Measurements from ENCODE around the gene OR2T12. TPM values are rescaled to one million over a fixed set of nuclear protein-coding genes. Genes with fewer than 3 reads are reported as not detected.

The OR2T12 gene, protein sequence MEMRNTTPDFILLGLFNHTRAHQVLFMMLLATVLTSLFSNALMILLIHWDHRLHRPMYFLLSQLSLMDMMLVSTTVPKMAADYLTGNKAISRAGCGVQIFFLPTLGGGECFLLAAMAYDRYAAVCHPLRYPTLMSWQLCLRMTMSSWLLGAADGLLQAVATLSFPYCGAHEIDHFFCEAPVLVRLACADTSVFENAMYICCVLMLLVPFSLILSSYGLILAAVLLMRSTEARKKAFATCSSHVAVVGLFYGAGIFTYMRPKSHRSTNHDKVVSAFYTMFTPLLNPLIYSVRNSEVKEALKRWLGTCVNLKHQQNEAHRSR
- not detected in 2 replicates for total RNA-seq (2011; cell fraction: chromatin; rRNA removed; ENCODE audit: low replicate concordance)
- not detected in 2 replicates for total RNA-seq (2011; cell fraction: nucleolus; rRNA removed)
- not detected in 2 replicates for total RNA-seq (2011; cell fraction: nucleoplasm; rRNA removed)
- total RNA-seq (2014; rRNA removed) = not detected in 2 replicates
- not detected in 2 replicates for total RNA-seq (2014; rRNA removed; fragmentation: Illumina TruSeq; extraction: Trizol)
- not detected in 2 replicates for total RNA-seq (2015; rRNA removed; fragmentation: Illumina TruSeq; extraction: Trizol)
- not detected in 2 replicates for total RNA-seq (2021)
- polyA plus RNA-seq (2011; rRNA removed) = 0.01 and 0.30 TPM in 2 replicates
- 0.34 TPM in 1 of 2 replicates, not detected in the other for polyA plus RNA-seq (2011; cell fraction: cytosol; rRNA removed)
- 0.86 TPM in 1 of 2 replicates, not detected in the other for polyA plus RNA-seq (2011; cell fraction: nucleus; rRNA removed)
- not detected in 2 replicates for polyA plus RNA-seq (2012)
- polyA plus RNA-seq (2014; fragmentation: Illumina TruSeq; extraction: Trizol) = not detected in 2 replicates
- polyA plus RNA-seq (2014; fragmentation: Nextera tagmentation; extraction: Ambion mirVana) = not detected
- polyA plus RNA-seq (2014; rRNA removed) = not detected in 2 replicates
- polyA minus RNA-seq (2011; rRNA and poly(A)+ RNA removed) = 1.1 TPM in 1 of 2 replicates, not detected in the other
- polyA minus RNA-seq (2011; cell fraction: cytosol; rRNA and poly(A)+ RNA removed) = not detected in 2 replicates
- 0.78 TPM in 1 of 2 replicates, not detected in the other for polyA minus RNA-seq (2011; cell fraction: nucleus; rRNA and poly(A)+ RNA removed)
- Bru-seq, nascent RNA = percentile 4 among the genes with signal in this experiment
- percentile 4 among the genes with signal in this experiment for BruChase-seq, experiment 1, labeled RNA remaining after a 2-hour chase
- percentile 10 among the genes with signal in this experiment for BruChase-seq, experiment 2, labeled RNA remaining after a 6-hour chase
- long read RNA-seq, experiment 1 = 0 reads
- long read RNA-seq, experiment 2 = 0 reads
- long read RNA-seq, experiment 3 = 0 reads

DNA sequence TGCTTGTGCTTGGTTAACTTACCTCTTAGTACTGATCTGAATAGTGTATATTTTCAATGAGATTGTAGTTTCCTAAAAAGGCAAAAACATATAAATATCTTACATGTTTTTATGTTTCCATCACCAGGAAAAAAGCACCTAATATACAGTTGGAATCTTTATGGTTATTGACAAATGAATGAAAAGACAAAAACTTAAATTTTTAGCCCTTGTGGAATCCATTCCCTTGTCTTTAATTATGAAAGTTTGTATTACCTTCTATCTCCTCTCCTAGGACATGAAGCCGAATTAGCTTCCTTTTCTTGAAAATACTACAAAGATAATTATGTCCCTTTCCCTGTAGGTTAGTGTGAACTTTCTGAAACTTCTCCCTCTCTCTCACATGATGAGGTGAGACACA is at the start of gene OR2T12:
Gene OR2T12 (minus strand): TSS at position 101 of the 400 bp plus-strand sequence. CDS start 7,846 bp downstream, outside the sequence.
- Histone ChIP-seq H3K9ac (ENCODE audit: insufficient read depth in 1 of 2, low read depth in 2 of 2, low read length in 2 of 2) (no peak within 1 kb of the TSS), H3K9me1 (ENCODE audit: control insufficient read depth, insufficient read depth, low read length) (no peaks in the 10 kb centered on the region), H3K36me3 (ENCODE audit: control insufficient read depth, insufficient read depth, low read length) (no peaks in the 10 kb centered on the region), H3K27ac (ENCODE audit: extremely low read depth, low read depth, low read length) (no peak within 1 kb of the TSS), H3K79me2 (ENCODE audit: control insufficient read depth, insufficient read depth, low read length) (no peaks in the 10 kb centered on the region), H3K4me1 (replicated peaks in 1 of 2; ENCODE audit: control insufficient read depth in 2 of 2, insufficient read depth in 2 of 2, low read length in 2 of 2) (no peaks in the 10 kb centered on the region), H3K27me3 (ENCODE audit: control insufficient read depth in 2 of 2, insufficient read depth in 2 of 2, low read length in 2 of 2) (no peaks in the 10 kb centered on the region), H3K9me3 (replicated peaks; ENCODE audit: control insufficient read depth, insufficient read depth, low read depth, low read length) (peaks cover 1% of the 10 kb centered on the region; the same call in 1 of the 2 replicates), H3K4me2 (ENCODE audit: insufficient read depth, low read length) (no peak within 1 kb of the TSS), H3K4me3 (no peak within 1 kb of the TSS), H2AFZ (ENCODE audit: low read depth, low read length) (no peak within 1 kb of the TSS), H4K20me1 (replicated peaks; ENCODE audit: control insufficient read depth, insufficient read depth, low read length) (no peaks in the 10 kb centered on the region)
- no peak for FAIRE-seq
- no TSS peak for BruUV-seq (replicated peaks)
- no peak for TF ChIP-seq CBX2 (IDR thresholded peaks at IDR 0.05; ENCODE audit: insufficient read depth, low read length, poor library complexity, severe bottlenecking)
- TF ChIP-seq RAD21 (CRISPR knock-in tag; conservative IDR thresholded peaks at IDR 0.05 in 1 of 2, IDR thresholded peaks at IDR 0.05 in 1 of 2) = no peak
- TF ChIP-seq MCM2 (IDR thresholded peaks at IDR 0.05; ENCODE audit: low read depth) = no peak
- POLR2A ChIA-PET = no interaction called here
- intact Hi-C loops (cut with micrococcal nuclease) (no loop called here), in situ Hi-C loops (cut with MboI) (no loop called here)
- CTCF ChIA-PET (ENCODE audit: low intra/inter-chr PET ratio) = no interaction called here
- no peak for ATAC-seq
- WGBS (ENCODE audit: insufficient coverage, low coverage, missing lambda C conversion rate) = 0% methylated on average over 1 of the region's 1 CpG
- DNase-seq (ENCODE audit: extremely low read depth in 1 of 4, low spot score in 3 of 4) = no peak
